ENCODE data around the gene RBP5.

RBP5 gene

GRCh38 chr12:7145671-7146070, 17.0 kb upstream of the RBP5 start:
- DNase-seq (ENCODE audit: low read depth): no peak

- DNase-seq (ENCODE audit: low read depth): no peak
Observed at GRCh38 chr12:7144414-7145120, 15.9 kb upstream of the RBP5 start.

GRCh38 chr12:7143564-7143963, 14.9 kb upstream of the RBP5 start:
- no peak for DNase-seq (ENCODE audit: low read depth)

- no peak for DNase-seq (ENCODE audit: low read depth)
Observed at GRCh38 chr12:7142809-7143465, 14.2 kb upstream of the RBP5 start.

- DNase-seq (ENCODE audit: low read depth): peak; percentile 44
Observed at GRCh38 chr12:7142056-7142644, 13.5 kb upstream of the RBP5 start.

GRCh38 chr12:7141351-7142005, 12.8 kb upstream of the RBP5 start:
- DNase-seq (ENCODE audit: low read depth): no peak

GRCh38 chr12:7139200-7139599, 10.5 kb upstream of the RBP5 start:
- DNase-seq (ENCODE audit: low read depth): no peak

GRCh38 chr12:7137908-7138307, 9.2 kb upstream of the RBP5 start:
- no peak for DNase-seq (ENCODE audit: low read depth)

GRCh38 chr12:7136676-7137075, 8.0 kb upstream of the RBP5 start:
- DNase-seq (ENCODE audit: low read depth): no peak

GRCh38 chr12:7136071-7136470, 7.4 kb upstream of the RBP5 start:
- DNase-seq (ENCODE audit: low read depth): no peak

GRCh38 chr12:7134396-7135166, 5.9 kb upstream of the RBP5 start:
- no peak for DNase-seq (ENCODE audit: low read depth)

- DNase-seq (ENCODE audit: low read depth): peak; percentile 10
Observed at GRCh38 chr12:7131502-7131866, 2.8 kb upstream of the RBP5 start.

- peak; percentile 34 for DNase-seq (ENCODE audit: low read depth)
Observed at GRCh38 chr12:7130701-7131501, 2.2 kb upstream of the RBP5 start.

GRCh38 chr12:7129872-7130691, 1.4 kb upstream of the RBP5 start, which contains the start of gene CLSTN3:
CLSTN3 (plus strand) TSS chr12:7130371; CDS start chr12:7130649, 278 bp downstream.
- peak; percentile 75 for DNase-seq (ENCODE audit: low read depth)

GRCh38 chr12:7129287-7129871, 690 bp upstream of the RBP5 start:
- no peak for DNase-seq (ENCODE audit: low read depth)

GRCh38 chr12:7127916-7128626, 618 bp downstream of the RBP5 start:
- DNase-seq (ENCODE audit: low read depth): no peak

- DNase-seq (ENCODE audit: low read depth): no peak
Observed at GRCh38 chr12:7125632-7126227, 3.0 kb downstream of the RBP5 start.

GRCh38 chr12:7123806-7124522, 4.7 kb downstream of the RBP5 start:
- no peak for DNase-seq (ENCODE audit: low read depth)

Measured in activated T-cell treated with anti-CD3 and anti-CD28 coated beads for 48 hours (primary cell).